ENCODE measurements around the gene TTC39A.

Gene TTC39A

DNA sequence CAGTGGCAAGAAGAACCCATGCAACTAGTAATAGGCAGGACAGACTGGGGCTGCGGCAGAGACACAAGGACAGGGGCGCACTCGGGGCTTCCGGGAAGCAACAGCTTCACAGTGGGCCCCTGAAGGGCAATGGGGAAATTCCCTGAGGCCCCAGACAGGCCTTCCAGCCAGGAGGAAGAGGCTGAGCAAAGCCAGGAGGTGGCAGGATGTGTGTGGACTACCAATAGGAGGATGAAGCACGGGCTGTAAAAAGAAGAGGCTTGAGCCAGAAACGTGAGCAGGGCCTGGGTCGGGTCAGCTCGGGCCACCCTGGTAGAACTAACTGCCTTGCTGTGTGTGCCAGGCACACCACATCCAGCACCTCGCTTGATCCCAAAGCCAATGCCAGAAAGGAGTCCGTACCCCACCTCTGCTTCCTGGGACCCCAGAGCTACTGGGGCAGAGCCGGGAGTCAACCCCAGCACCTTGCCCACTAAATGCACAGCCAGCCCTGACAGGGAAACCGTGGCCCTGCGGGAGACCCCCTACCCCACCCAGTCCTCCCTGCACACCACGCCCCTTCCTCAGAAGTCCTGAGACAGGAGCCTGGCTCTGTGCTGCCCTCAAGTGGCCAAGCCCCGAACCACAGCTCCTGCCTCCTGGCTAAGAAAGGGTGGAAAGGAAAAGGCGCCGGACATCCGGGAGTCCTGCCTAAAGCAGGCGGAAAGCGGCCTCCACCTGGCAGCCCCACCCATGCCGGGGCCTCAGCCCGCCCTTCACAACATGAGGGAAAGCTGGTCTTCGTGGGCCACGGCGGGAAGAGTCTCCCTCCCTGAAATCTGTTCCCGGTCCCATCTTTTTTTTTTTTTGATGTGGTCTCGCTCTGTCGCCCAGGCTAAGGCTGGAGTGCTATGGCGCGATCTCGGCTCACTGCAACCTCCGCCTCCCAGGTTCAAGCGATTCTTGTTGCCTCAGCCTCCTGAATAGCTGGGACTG lies 33.7 kb downstream of the TTC39A start:
- DNase-seq = peak; percentile 10

DNA sequence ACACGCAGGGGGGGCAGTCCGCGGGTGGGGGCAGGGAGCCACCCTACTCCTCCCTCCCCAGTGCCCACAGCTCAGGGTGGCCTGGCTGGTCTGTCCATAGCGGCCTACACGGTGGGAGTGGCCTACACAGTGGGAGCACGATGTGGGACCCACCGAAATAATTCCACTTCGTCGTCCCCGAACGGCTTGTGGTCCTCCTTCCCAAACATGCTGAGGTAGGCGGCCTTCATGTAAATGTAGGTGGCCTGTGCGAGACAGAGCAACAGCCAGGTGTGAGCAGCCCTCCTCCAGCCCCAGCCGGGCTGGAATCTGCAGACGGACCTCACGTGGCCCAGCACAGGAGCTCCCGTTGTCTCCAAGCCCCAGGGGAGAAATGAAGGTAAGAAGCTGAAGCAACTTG lies 34.4 kb downstream of the TTC39A start:
- no peak for DNase-seq

DNA sequence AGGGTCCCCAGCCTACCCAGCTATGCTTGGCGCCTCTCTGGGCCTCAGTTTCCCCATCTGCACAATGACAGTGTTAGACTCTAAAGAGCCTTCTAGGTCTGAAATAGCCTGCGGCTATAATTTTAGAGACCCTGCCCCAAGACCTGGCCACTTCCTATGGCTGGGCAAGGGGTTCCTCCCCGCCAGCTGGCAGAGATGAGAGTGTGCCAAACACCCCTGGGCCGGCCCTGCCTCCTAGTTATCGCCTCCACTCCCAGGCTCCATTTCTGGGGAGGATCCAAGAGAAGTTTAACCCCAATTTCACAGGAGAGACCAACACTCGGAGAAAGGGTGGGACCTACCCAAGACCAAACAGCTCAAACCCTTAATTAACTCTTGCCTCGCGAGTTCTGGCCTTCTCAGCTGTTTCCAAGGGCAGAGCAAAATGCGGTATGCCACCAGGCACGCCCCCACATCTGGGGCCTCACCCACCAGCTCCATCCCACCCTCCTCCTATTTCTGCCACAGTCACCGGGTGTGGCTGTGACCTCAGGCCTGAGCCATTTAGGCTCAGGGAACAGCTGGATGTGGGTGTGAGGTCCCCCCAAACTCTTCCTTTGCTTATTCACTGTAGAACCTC lies 35.7 kb downstream of the TTC39A start:
- DNase-seq = no peak

DNA sequence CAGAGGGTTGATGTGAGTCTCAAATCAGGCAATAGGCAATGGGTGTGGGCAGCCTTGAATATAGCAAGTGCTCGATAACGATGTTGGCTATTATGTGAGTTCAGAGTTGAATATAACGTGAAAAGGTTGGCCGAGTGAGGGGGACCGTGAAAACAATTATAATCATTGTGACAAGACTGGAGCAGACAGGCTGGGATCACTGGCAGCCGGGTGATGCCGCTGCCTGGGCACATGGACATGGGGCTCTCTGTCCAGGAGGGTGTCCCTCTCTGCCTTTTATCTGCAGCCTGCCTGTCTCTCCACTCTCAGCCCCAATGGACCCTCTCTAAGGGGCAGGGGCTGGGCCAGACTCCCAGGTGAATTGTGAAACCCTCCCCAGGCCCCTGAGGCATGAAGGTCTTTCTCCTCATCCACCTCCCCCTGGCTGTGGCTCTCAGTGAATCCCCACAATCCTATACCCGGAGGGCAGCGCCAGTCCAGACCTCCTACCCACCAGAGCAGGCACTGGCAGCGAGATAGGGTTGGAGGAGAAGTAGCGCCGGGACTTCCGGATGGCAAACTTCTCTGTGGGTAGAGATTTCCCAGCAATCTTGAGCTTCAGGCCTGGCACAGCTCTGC lies 36.4 kb downstream of the TTC39A start:
- no peak for DNase-seq

DNA sequence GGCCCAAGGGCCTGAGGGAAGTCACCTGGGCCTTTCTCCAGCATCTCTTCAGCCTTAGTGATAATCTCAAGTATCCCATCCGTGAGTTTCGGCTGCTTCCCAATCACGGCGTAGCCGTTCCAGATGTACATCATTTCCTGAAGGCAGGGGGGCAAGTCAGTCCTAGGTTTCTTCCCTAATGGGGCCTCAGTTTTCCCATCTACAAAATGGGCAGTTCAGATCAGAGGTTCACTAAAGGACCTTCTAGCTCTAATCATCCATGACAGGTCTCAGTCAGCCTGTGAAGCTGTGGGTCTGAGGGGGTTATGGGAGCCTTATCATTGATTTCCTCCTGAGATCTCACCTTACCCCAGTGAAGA lies 39.9 kb downstream of the TTC39A start:
- no peak for DNase-seq

DNA sequence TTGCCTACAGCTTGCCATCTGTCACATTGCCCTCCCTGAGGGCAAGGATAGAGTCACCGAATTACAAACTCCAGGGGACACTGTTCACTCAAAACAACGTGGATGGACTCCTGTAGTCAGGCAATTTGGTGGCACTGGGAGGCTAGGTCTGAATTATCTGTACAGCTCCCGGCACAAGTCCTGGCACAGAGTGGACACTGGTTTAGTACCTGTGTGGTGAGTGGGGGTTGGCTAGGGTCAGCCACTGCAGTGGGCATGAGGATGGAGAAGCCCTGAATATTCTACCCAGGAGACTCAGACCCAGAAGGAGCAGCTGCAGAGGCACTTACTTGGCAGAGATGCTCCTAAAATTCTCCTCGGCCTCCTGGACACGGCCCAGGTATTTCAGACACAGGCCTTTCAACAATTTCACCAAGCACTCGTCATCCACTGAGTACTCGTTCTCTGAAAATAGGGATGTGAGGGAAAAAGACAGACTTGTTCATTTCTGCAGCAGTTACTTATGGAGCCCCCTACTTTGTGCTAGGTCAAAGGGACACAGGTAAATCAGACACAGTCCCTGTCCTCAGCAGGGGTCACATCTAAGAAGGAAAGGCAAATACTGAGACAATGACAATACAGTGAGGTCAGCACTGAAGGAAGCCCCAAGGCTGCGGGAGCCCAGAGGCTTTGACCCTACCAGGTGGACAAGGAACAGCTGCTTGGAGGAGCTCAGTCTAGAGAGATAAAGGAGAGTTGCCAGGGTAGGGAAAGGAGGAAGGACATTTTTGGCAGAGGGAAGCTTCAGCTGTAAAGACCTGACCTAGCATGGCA lies 40.5 kb downstream of the TTC39A start:
- no peak for DNase-seq

DNA sequence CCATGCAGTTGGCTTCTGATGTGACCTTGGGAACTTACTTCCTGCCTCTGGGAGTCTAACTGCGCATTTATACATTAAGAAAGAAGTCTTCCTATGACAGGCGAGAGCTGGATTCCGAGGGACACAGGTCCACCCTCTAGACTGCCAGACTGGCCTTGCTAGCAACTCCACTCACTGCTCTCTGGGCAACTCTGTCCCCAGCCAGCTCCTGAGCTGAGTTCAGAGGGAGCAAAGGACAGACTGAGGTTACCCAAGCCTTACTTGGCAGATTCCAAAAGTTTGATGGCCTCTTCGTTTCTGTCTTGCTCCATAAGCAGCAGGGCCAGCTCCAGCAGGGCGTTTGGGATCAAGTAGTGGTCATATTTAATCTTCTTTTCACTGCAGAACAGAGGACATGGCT lies 41.8 kb downstream of the TTC39A start:
- DNase-seq = no peak

DNA sequence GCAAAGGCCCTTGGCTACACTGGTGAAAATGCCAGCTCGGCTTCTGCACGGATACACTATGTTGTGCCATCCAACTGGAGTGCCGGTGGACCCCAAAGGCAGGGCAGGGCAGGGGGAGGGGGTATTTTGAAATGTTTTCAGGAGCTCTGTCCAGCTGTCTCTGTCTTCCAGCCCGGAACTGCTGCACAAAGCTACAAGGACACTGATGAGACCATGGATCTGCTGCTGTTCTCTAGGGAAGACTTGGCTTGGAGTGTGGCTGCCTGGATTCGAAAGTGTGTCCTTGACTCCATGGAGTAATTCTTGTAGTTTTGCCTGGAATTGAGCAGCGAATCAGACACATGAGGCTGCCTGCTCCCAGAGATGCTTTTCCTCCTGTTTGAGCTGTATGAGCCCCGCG lies 42.4 kb downstream of the TTC39A start:
- DNase-seq = no peak

DNA sequence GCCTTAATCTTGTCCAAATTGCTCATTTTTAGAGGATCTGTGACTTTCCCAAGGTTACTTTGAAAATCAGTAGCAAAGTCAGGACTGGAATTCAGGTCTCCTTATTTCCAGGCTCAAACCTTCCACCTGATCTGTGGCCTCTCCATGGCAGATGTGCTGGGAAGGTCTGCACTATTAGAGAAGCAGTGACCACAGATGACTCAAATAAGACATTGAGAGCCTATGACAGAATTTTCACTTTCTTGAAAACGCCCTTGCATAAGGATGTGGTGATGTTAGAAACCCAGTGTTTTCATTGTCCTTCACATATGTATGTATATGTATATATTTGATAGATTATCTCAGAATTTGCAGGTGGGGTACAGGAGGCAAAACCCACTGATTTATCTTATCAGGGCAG lies 45.3 kb downstream of the TTC39A start:
- DNase-seq = no peak

DNA sequence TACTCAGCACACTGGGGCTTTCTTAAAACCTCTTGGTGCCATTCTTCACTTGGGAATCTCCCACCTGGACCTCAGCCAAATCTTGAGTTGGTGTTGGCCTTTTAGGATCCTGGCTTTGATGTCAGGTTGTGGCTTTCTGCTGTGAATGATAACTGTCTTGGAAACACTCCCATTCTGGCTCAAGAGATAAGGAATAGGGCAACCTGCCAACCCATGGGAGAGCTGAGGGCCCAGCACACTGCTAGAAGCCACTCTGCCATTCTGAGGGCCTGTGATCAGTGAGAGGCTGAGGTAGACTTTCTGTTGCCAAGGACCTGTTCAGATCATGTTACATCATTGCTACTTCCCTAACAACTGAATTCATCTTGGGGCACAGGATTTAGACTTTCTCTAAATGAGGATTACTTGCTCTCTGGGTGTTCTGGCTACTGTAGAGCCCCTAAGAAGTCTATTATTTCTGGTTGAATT lies 45.8 kb downstream of the TTC39A start:
- DNase-seq = no peak

DNA sequence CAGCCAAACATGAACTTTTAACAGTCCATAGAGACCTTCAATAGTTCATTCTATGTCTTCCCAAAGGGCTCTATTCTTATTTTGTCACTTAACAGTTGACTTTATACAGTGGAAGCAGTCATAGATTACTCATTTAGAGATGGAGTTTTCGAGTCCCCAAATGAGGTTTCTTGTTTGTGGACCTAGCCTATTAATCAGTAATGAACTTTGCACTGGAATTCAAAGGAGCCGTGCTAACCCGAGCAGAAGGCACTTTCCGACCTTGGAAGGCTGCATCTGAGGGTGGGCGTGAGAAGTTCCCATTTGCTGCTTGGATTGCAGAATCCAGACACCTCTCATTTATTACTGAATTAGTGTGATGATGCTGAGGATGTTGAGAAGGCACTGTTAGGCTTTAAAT lies 46.4 kb downstream of the TTC39A start:
- DNase-seq = no peak

DNA sequence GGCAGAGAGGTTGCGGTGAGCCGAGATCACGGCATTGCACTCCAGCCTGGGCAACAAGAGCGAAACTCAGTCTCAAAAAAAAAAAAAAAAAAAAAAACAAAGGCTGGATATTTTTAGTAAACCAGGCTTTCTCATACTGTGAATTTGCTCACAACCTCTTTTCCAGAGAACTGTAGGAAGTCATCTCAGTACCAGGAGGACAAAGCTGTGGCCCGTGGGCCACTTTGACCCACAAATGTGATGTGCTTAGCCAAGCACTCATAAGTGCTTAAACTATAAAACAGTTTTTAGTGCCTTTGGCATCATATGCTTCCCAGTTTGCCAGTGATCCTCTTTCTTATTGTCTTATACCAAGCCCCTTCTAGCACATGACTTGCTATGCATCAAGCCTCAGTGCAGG lies 47.8 kb downstream of the TTC39A start:
- DNase-seq = no peak

DNA sequence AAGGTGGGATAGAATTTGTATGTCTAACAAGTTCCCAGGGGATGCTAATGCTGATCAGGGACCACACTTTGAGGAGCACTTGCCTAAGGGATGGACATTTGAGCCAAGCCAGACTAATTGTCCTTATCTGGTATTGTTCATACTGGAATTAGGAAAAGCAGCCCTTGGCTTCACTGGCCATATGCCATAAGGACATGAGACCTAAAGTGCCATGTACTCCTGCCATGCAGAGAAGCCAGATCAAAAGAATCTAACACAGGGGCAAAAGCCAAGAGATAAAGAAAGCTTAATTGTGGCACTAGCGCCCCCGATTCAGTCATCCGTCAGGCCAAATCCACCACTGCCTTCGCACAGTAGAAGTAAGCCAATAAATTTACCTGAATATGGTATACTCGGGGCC lies 48.6 kb downstream of the TTC39A start:
- no peak for DNase-seq

DNA sequence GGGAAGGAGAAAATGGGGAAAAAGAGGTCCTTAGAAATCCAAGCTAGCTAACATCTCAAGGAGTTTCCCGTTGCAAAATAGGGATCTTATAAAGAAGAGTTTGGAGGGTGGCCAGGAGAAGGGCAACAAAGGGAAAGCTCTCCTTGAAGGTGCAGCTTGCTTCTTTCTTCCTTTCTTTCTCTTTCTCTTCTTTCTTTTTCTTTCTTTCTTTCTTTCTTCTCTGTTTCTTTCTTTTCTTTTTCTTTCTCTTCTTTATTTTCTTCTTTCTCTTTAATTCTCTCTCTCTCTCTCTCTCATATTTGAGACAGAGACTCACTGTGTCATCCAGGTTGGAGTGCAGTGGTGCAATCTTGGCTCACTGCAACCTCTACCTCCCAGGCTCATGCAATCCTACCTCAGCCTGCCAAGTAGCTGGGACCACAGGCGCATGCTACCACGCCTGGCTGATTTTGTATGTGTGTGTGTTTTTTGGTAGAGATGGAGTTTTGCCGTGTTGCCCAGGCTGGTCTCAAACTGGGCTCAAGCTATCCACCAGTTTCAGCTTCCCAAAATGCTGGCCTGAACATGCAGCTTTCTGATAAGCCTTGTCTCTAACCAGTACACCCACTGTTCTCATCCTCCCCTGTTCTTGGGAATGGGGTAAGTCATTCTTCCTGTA lies 49.9 kb downstream of the TTC39A start:
- no peak for DNase-seq

DNA sequence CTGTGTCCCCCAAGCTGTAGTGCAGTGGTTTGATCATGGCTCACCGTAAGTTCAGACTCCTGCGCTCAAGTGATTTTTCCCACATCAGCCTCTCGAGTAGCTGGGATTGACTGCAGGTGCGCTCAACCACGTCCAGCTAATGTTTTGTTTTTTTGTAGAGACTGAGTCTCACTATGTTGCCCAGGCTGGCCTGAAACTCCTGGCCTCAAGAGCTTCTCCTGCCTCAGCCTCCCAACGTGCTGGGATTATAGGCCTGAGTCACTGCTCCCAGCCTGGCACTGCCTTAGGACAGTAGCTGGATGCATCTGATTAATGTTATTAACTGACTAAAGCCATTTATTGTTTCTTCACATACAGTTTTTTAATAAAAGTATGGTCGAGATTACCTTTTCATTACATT lies 54.1 kb downstream of the TTC39A start:
- no peak for DNase-seq

DNA sequence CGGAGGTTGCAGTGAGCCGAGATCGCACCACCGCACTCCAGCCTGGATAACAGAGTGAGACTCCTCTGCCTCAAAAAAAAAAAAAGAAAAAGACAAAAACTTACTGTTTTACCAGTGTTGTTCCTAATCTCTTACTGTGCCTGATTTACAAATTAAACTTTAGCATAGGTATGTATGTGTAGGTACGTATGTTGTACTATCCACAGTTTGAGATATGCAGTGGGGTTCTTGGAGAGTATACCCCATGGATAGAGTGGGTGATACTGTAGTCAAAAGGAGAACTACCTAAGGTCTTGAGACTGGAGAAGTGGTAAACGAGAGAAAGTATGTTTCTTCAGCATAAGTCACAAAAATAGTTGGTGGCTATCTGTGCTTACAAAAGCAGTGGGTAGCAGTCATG lies 55.7 kb downstream of the TTC39A start:
- no peak for DNase-seq

DNA sequence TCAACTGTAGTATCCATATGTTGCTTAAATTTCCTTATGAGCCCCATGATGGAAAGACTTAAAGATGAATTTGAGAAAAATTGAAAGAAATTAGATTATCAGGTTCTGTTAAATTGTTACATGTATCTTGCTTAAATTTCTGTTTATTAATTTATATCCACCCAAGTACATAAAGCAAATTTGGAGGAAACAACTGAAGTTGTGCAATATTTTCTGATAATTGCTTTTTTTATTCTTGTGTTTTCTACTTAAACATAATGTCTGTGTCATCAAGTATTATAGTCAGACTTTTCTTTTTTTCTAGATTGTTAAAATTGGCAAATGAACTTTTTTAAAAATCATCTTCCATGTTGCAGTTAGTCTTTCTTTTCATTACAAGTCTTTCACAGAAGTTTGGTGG lies 57.4 kb downstream of the TTC39A start:
- DNase-seq = no peak

DNA sequence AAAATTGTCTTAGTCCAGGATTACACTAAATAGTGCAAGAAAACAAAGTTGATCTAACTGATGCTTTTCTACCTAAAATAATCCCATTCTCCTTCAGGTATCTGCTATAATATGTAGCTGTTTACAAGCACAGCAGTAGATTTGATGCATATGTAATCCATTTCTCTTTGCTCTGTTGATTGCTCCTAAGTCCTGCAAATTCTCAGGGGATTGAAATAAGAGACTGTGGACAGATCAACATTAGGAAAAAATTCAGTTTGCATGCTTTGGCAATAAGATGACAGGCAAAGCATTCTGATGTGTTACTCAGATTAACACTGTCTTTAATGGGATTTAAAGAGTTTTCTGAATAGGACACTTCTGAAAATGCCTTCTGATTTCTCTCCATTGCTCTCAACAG lies 59.6 kb downstream of the TTC39A start:
- no peak for DNase-seq

DNA sequence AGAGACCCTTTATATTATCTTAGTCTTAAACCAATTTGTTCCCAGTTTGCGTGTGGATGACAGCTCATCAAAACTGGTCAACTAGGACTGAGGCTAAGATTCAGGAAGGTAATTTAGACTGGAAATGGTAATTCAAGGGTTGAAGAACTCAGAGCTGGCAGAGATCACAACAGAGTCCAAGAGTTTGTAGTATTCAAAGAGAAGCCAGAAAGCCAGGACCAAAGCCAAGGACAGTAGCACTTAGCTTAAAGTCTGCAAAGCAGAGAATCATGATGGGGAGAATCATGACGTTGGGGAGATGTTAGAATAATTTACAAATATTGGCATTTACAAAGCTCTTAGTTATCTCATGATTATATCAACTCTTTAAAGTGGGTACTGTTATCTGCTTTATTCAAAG lies 61.7 kb downstream of the TTC39A start:
- DNase-seq = no peak

DNA sequence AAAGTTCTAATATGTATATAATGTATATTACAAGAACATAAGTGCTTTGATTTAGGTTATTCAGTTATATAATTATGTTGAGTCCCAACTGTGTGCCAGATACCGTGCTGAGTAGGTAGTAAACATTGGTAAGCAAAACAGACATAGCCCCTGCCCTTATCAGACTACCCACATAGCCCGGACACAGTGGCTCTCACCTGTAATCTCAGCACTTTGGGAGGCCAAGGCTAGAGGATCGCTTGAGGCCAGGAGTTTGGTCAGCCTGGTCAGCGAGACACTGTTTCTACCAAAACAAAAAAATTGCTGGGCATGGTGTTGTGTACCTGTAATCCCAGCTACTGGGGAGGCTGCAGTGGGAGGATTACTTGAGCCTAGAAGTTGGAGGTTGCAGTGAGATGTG lies 63.6 kb downstream of the TTC39A start:
- no peak for DNase-seq

DNA sequence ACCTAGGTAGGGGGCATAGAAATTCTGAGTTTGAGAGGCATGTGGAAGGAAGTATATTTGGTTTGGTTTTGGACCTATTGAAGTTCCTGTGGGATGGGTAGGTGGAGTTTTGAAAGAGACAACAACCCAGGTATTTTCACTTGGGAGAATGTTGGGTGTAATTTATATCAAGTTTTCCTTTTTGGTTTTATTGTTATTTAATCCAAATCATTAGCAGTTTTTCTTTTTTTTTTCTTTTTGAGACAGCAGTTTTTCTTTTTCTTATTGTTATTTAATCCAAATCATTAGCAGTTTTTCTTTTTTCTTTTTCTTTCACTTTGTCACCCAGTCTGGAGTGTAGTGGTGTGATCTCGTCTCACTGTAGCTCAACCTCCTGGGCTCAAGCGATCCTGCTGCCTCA lies 64.2 kb downstream of the TTC39A start:
- DNase-seq = no peak

DNA sequence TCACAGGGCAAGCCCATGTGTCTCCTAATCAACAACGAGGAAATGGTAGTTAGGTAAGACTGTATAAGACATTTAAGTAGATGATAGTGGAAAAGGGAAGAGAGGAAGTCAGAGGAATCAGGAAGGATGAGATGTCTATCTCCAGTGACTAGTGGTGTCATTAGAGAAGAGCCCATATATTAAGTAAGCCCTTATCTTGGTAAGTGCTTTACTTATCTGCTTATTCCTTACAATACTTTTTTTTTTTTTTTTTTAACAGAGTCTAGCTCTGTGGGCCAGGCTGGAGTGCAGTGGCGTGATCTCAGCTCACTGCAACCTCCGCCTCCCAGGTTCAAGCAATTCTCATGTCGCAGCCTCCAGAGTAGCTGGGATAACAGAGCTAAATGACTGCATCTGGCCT lies 64.7 kb downstream of the TTC39A start:
- no peak for DNase-seq

DNA sequence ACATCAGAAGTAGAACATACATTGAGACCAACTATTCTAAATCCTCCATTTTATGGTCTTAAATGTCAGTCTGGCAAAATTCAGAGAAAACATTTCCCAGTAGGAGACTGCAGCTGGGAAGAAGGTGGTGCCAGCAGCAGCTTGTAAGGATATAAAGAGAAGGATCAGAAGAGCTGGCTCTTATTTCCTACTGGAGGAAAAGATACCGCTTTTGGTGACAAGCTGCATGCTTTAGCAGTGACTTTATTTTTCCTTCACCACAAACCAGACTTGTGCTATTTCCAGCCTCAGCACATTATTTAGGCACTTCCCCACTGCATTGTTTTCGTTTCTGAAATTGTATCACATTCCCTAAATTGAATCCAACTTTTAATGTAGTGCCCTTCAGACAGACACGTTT lies 65.9 kb downstream of the TTC39A start:
- DNase-seq = no peak
